Thymus (tissue), 11 donors: ENCODE results near the gene PPBP. TPM values are rescaled to one million over a fixed set of nuclear protein-coding genes. Genes with fewer than 3 reads are reported as not detected.
"Not testable (repeated sequence)": the region's sequence is repeated elsewhere in the genome, so short reads cannot be mapped to it uniquely, and the experiment has no call there.

ENCODE experiments used
- DNase-seq, 9 donors: peaks; one replicate each; pipeline ENCODE4 v3.0.0-alpha.2; 2013; ENCODE audit warnings: low spot score in 9 of 9, low read depth in 6 of 9, missing footprints in 1 of 9
- H3K27ac ChIP-seq, 2 donors: one replicate each; pipeline ENCODE4 v1.5.1; 2013; ENCODE audit warnings: control low read depth in 1 of 2, low read depth in 1 of 2, low read length in 1 of 2, mild to moderate bottlenecking in 1 of 2, moderate library complexity in 1 of 2
- H3K27me3 ChIP-seq, 2 donors: one replicate each; pipeline ENCODE4 v1.5.1; 2013; ENCODE audit warnings: low read length in 1 of 2; ENCODE audit not compliant: control insufficient read depth in 2 of 2, insufficient read depth in 1 of 2
- H3K36me3 ChIP-seq, 2 donors: one replicate each; pipeline ENCODE4 v1.5.1; 2013; ENCODE audit warnings: low read length in 1 of 2, mild to moderate bottlenecking in 1 of 2, moderate library complexity in 1 of 2; ENCODE audit not compliant: control insufficient read depth in 2 of 2, insufficient read depth in 2 of 2
- H3K4me1 ChIP-seq, 2 donors: one replicate each; pipeline ENCODE4 v1.5.1; 2013; ENCODE audit warnings: low read length in 2 of 2; ENCODE audit not compliant: control insufficient read depth in 2 of 2, insufficient read depth in 2 of 2
- H3K4me3 ChIP-seq, 2 donors: one replicate each; pipeline ENCODE4 v1.5.1; 2013; ENCODE audit warnings: low read length in 2 of 2, control low read depth in 1 of 2, mild to moderate bottlenecking in 1 of 2
- H3K9me3 ChIP-seq, 2 donors: one replicate each; pipeline ENCODE4 v1.5.1; 2013; ENCODE audit warnings: low read length in 1 of 2, mild to moderate bottlenecking in 1 of 2; ENCODE audit not compliant: control insufficient read depth in 2 of 2, insufficient read depth in 1 of 2
- WGBS: extraction: QIAGEN DNeasy Blood & Tissue Kit; methylation state at CpG from one replicate; pipeline ENCODE4 v1.1.7; 2013; 5-methylcytosine and 5-hydroxymethylcytosine counted together
- polyA plus RNA-seq: library from polyadenylated mRNA; stranded (reverse); fragments of 200-250 nt; gene quantifications from one replicate; pipeline ENCODE4 v1.2.3, GENCODE V29; 2013
- total RNA-seq: library from RNA; stranded (reverse); fragments of 120-200 nt; gene quantifications from one replicate; pipeline ENCODE4 v1.2.4, GENCODE V29; 2013
- donor health status: healthy.

PPBP gene
- total and polyA plus RNA-seq, 2 donors, result 3.2 to 3.7 TPM

DNA sequence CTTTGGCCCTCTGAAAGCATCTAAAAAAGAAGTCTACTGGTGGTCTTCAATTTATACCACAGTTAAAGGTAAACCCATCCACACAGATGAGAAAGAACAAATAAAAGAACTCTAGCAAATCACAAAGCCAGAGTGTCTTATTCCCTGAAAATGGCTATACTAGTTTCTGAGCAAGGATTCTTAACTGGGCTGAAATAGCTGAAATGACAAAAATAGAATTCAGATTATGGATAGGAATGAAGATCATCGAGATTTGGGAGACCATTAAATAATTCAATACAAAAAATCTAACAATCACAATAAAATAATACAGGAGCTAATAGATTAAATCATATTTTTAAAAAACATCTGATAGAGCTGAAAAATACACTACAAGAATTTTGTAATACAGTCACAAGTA, 18.0 kb downstream of the PPBP start:
- H3K27me3 ChIP-seq, result no peaks in the 10 kb centered on the region
- no peak for DNase-seq
- 98% methylated on average over 1 of the region's 1 CpG for WGBS
- no peaks in the 10 kb centered on the region for H3K4me1 ChIP-seq
- H3K4me3 ChIP-seq, result no peak overlapping the region
- peaks cover 0 to 2% of the 10 kb centered on the region in 2 donors for H3K9me3 ChIP-seq
- no peak overlapping the region for H3K27ac ChIP-seq
- no peaks in the 10 kb centered on the region for H3K36me3 ChIP-seq

DNA sequence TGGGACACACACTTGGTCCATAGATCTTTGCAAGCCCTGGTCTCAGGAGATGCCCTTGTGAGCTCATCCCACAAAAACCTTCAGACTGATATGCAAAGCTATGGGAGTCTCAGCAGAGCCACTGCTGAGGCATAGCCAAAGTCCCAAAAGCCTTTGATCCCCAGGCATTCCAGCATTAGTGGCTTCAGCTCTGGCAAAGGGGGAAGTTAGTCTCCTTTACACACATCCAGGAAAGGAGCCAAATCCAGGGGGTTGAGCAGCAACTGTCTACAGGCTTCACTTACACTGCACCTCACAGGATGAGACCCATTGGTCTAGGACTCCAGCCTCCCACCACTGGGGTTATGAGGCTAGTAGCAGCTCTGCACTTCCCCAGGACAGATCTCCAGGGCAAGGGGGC, 20.1 kb downstream of the PPBP start:
- H3K27me3 ChIP-seq, result no peaks in the 10 kb centered on the region
- H3K4me3 ChIP-seq, result no peak overlapping the region
- H3K4me1 ChIP-seq, result no peaks in the 10 kb centered on the region
- H3K27ac ChIP-seq, result no peak overlapping the region
- H3K36me3 ChIP-seq, result no peaks in the 10 kb centered on the region
- no peak for DNase-seq
- H3K9me3 ChIP-seq, result no peaks in the 10 kb centered on the region

DNA sequence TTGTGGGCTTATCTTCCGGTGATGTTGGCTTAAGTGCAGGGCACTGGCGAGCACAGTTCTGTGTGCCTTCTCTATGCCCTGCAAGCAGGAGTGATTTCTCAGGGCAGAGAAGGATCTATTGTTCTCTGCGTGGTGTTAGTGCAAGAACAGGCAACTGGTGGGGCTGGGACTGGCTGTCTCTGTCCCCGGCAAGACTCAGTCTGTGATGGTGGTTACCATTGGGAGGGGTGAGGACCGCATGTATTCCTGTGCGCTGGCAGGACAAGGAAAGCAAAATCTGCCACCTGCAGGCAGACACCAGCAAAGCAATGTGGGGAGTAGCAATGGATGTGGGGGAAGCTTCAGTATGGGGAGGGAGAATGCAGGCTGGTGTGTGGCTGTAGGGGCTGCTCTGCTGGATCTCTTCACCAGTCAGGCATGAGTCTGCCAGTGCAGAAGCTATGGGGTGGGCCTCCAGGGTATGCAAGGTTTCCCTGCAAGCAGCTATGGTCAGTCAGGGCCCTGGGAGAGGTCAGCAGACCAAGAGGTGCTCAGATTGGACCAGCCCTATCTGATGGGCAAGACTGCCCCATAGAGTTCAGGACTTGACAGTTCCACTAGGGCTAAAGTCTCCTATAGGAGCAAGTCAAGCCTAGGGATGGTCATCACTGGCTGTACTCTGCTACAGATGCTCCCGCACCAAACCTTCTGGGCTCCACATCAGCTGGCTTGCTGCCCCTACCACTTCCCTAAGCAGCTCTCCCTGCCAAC, 23.0 kb downstream of the PPBP start:
- no peaks in the 10 kb centered on the region for H3K4me1 ChIP-seq
- H3K4me3 ChIP-seq, result no peak overlapping the region
- WGBS, result 93% methylated on average over 7 of the region's 7 CpGs
- no peaks in the 10 kb centered on the region for H3K27me3 ChIP-seq
- DNase-seq, result peak in 1 of 9 donors; percentile 18
- H3K27ac ChIP-seq, result no peak overlapping the region
- no peaks in the 10 kb centered on the region for H3K36me3 ChIP-seq
- peaks cover 0 to 6% of the 10 kb centered on the region in 2 donors for H3K9me3 ChIP-seq

DNA sequence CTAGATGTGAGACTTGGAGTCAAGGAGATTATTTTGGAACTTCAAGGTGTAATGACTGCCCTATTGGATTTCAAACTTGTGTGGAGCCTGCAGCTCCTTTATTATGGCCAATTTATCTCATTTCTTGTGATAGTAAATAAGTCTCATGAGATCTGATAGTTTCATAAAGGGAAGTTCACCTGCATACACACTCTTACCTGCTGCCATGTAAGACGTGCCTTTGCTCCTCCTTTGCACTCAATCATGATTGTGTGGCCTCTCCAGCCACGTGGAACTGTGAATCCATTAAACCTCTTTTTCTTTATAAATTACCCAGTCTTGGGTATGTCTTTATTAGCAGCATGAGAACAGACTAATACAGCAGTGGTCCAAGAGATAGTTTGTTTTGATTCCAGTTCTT, 25.3 kb downstream of the PPBP start:
- WGBS, result 91% methylated on average over 2 of the region's 2 CpGs

DNA sequence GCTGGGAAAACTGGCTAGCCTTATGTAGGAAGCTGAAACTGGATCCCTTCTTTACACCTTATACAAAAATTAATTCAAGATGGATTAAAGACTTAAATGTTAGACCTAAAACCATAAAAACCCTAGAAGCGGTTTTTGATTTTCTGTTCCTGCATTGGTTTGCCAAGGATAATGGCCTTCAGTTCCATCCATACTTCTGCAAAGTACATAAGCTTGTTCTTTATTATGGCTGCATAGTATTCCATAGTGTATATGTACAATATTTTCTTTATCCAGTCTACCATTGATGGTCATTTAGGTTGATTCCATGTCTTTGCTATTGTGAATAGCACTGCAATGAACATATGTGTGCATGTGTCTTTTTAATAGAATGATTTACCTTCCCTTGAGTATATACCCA, 28.9 kb downstream of the PPBP start:
- not testable (repeated sequence) for H3K4me1 ChIP-seq, H3K4me3 ChIP-seq, H3K27me3 ChIP-seq, DNase-seq, H3K36me3 ChIP-seq, H3K9me3 ChIP-seq, H3K27ac ChIP-seq
- 100% methylated on average over 1 of the region's 1 CpG for WGBS

More for the DNA sequence above, 25.3 kb downstream of the PPBP start:
- no peaks in the 10 kb centered on the region for H3K27me3 ChIP-seq
- H3K4me1 ChIP-seq, result no peaks in the 10 kb centered on the region
- H3K4me3 ChIP-seq, result no peak overlapping the region
- H3K36me3 ChIP-seq, result no peaks in the 10 kb centered on the region
- H3K27ac ChIP-seq, result no peak overlapping the region
- peaks cover 0 to 6% of the 10 kb centered on the region in 2 donors for H3K9me3 ChIP-seq
- DNase-seq, result no peak

DNA sequence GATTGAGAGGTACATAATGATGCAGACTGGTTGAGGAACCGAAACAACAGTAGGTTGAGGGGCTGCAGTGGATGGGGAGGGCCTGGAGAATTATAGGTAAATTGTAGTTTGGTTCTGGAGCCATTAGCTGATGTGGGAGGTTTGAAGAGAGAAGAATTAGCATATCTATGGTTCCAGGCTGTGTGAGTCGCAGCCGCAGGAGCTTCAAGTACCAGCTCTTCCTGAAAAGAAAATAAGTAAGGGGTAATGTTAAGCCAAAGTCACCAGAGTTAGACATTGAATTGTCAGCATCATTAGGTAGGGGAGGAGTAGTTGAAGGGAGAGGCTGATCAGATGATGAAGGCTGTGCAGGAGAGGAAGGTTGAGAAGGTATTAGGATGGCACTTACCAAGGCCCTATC, 35.6 kb downstream of the PPBP start:
- Histone ChIP-seq H3K9me3 (no peaks in the 10 kb centered on the region), H3K36me3 (no peaks in the 10 kb centered on the region), H3K4me3 (no peak overlapping the region), H3K4me1 (no peaks in the 10 kb centered on the region), H3K27ac (no peak overlapping the region), H3K27me3 (peaks cover 0 to 2% of the 10 kb centered on the region in 2 donors)
- WGBS, result 99% methylated on average over 3 of the region's 3 CpGs
- DNase-seq, result no peak

DNA sequence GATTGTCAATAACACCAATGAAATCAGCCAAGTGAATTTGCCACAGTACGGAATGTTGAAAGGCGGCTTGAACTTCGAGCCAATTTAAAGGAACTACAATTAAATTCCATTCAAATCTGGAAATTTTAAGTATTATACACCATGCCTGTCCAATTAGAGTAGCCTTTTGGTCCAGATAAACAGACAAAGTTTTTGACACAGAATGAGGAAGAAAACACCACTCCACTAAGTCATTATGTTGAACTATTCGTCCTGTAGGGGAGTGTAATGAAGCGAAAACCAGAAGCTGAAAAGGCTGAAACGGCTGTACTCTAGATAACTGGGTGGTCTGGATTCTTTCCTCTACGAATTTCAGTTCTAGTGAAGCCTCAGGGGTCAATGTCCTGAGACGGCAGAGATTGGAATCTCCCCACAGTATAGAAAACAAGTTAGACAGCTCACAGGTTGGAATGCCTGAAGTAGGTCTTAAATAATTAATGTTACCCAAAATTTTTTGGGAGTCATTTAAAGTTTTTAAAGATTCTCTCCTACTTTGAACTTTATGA, 37.5 kb downstream of the PPBP start:
- not testable (repeated sequence) for DNase-seq, H3K4me1 ChIP-seq, H3K27ac ChIP-seq, H3K4me3 ChIP-seq, H3K36me3 ChIP-seq, H3K9me3 ChIP-seq
- peaks cover 0 to 12% of the 10 kb centered on the region in 2 donors for H3K27me3 ChIP-seq
- WGBS, result 80% methylated on average over 8 of the region's 8 CpGs

DNA sequence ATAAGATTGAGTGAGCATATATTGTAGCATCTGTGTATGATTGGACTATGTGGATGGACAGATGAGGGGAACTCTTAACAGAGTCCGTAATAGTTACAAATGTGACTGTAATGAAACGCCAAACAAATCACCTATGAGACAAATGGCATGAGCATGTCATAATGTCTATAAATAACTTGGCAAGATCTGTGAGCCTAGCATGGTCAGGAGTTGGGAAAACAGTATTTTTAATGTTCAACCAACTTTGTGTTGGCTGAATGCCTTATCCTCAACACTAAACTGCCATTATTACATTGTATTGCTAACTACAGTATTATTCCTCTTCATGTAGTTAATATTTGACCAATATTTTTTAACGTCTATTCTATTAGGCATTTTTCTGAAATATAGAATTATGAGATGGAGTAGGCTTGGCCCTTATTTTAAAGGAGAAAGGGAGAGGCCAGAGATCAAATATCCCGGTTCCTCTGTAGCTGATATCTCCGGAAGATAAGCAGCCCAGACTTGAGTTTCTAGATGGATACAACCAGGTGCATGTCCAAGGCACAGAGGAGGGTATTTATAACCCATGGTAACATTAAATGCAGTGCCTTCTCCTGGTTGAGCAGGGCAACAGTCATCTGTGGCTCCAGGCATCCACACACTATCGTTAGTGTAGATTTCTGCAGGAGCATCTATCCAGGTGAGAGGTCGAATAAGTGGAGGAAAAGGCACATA, 38.8 kb downstream of the PPBP start:
- Histone ChIP-seq H3K27ac (no peak overlapping the region), H3K4me3 (no peak overlapping the region), H3K4me1 (peaks cover 1 to 6% of the 10 kb centered on the region in 2 donors), H3K36me3 (no peaks in the 10 kb centered on the region), H3K9me3 (no peaks in the 10 kb centered on the region), H3K27me3 (peaks cover 6 to 25% of the 10 kb centered on the region in 2 donors)
- WGBS, result 97% methylated on average over 7 of the region's 7 CpGs
- no peak for DNase-seq

DNA sequence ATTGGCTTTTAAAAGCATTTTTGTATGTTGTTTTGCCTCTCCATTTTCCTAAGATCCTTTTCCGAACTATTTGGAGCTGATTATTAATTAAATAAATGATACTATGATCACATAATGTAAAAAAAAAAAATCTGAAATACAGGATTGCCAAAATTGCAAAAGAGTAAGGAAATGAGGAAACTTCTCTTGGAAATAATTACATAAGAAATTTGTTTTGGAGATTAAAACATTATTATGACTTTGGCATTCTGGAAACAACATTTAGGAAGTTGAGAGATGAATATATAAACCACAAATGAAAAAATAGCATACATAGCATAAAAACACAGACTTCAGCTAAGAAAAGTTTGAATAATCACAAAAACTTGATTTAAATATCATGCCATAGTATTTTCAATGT, 39.7 kb downstream of the PPBP start:
- H3K4me3 ChIP-seq, result no peak overlapping the region
- H3K27ac ChIP-seq, result no peak overlapping the region
- no peak for DNase-seq
- H3K27me3 ChIP-seq, result peaks cover 11 to 34% of the 10 kb centered on the region in 2 donors
- H3K36me3 ChIP-seq, result no peaks in the 10 kb centered on the region
- no peaks in the 10 kb centered on the region for H3K9me3 ChIP-seq
- H3K4me1 ChIP-seq, result peaks cover 4 to 9% of the 10 kb centered on the region in 2 donors
- 94% methylated on average over 1 of the region's 1 CpG for WGBS
